Measurements from ENCODE around the gene TIMP2. TPM values are rescaled to one million over a fixed set of nuclear protein-coding genes. Genes with fewer than 3 reads are reported as not detected.
A peak's percentile ranks its signal among the peaks of the same experiment; 100 is the strongest.

The TIMP2 gene
- total RNA-seq, 4 donors from 2014 or later = 187 to 456 (median 339) TPM

DNA sequence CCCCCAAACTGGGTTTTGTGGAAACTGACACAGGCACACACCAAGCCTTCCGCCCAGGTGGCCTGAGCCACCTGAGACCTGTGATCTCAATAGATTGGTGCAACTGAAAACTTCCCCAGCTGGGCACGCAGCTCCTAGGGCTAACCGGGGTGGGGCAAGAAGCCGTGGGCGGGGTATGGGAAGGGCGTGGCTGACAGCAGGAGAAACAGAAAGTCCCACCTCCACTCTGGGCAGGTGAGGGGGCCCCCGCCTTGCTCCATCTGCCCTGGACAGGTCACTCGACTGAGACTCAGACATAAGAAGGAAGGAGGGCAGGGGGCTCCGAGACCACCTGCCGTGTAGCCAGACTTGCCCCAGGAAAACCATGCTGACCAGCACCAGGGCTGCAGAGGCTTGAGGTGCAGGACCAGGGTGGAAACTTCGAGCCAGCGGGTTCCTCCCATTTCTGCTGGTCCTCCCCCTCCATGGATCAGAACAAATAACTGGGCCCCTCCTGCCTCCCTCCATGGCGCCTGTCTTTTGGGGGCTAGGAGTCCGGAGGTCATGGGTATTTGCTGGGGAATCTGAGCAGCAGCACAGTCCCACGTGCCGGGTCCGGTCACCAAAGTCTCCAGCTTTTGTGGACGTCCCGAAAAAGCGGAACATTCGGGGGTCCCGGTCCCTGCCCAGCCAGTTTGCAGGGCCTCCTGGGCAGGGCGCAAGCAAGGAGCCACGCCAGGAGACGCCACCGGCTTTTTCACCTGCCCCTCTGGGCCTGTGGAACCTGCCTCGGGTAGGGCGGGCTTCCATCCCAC lies 1.3 kb downstream of the TIMP2 start:
- Histone ChIP-seq H3K4me3 (peak overlapping the region; percentile 67 to 98 (median 84)), H3K27ac (peak overlapping the region; percentile 82 to 100 (median 90)), H3K9me3 (no peaks in the 10 kb centered on the region), H3K36me3 (no peaks in the 10 kb centered on the region), H3K4me1 (peaks cover 0 to 70% (median 46%) of the 10 kb centered on the region in 4 donors), H3K27me3 (no peaks in the 10 kb centered on the region)
- TF ChIP-seq, protein P1, sequence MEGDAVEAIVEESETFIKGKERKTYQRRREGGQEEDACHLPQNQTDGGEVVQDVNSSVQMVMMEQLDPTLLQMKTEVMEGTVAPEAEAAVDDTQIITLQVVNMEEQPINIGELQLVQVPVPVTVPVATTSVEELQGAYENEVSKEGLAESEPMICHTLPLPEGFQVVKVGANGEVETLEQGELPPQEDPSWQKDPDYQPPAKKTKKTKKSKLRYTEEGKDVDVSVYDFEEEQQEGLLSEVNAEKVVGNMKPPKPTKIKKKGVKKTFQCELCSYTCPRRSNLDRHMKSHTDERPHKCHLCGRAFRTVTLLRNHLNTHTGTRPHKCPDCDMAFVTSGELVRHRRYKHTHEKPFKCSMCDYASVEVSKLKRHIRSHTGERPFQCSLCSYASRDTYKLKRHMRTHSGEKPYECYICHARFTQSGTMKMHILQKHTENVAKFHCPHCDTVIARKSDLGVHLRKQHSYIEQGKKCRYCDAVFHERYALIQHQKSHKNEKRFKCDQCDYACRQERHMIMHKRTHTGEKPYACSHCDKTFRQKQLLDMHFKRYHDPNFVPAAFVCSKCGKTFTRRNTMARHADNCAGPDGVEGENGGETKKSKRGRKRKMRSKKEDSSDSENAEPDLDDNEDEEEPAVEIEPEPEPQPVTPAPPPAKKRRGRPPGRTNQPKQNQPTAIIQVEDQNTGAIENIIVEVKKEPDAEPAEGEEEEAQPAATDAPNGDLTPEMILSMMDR (IDR thresholded peaks at IDR 0.05) = no peak
- TF ChIP-seq POLR2A (IDR thresholded peaks at IDR 0.05) = peak; percentile 18 to 20
- TF ChIP-seq EP300 (IDR thresholded peaks at IDR 0.05) = peak in 1 of 2 donors; percentile 28
- 3 to 4% methylated on average over 22 to 28 of the region's 28 CpGs for WGBS, 2 donors
- DNase-seq (ENCODE audit: low spot score in 2 of 2) = peak; percentile 55 to 60

DNA sequence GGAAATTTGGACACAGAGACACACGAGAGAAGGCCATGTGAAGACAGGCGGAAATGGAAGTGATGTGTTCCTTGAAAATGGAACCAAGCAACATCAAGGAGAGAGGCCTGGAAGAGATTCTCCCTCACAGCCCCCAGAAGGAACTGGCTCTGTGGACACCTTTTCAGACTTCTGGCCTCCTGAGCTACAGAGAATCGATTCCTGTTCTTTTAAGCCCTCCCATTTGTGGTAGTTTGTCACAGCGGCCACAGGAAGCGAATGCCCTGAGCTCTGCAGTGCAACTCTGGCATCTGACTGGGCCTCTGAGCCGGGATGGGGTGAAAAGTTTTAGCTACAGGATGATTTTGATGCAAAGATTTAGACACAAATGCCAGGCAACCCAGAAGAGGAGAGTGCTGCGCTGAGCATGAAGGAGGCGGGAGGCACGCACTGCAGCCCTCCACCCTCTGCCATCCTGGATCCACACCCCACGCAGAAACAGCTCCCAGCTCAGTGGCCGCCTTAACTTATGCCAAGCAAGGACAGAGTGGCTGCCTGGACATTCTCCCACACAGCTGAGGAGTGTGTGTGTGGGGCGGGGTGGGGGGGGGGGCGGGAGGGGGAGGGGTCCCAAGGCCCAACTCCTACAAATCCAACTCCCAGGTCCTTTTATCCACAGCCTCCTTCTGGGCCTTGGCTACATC lies 2.2 kb downstream of the TIMP2 start:
- no peaks in the 10 kb centered on the region for H3K27me3 ChIP-seq
- H3K9me3 ChIP-seq = no peaks in the 10 kb centered on the region
- no peaks in the 10 kb centered on the region for H3K36me3 ChIP-seq
- DNase-seq (ENCODE audit: low spot score in 2 of 2) = no peak
- 41% methylated on average over 11 to 12 of the region's 13 CpGs for WGBS, 2 donors
- peaks cover 0 to 79% (median 55%) of the 10 kb centered on the region in 4 donors for H3K4me1 ChIP-seq
- H3K27ac ChIP-seq = peak overlapping the region; percentile 82 to 100 (median 90)
- peak overlapping the region; percentile 67 to 98 (median 84) for H3K4me3 ChIP-seq
- TF ChIP-seq EP300 (IDR thresholded peaks at IDR 0.05) = no peak
- TF ChIP-seq, protein P1 (IDR thresholded peaks at IDR 0.05) = no peak
- TF ChIP-seq POLR2A (IDR thresholded peaks at IDR 0.05) = no peak

DNA sequence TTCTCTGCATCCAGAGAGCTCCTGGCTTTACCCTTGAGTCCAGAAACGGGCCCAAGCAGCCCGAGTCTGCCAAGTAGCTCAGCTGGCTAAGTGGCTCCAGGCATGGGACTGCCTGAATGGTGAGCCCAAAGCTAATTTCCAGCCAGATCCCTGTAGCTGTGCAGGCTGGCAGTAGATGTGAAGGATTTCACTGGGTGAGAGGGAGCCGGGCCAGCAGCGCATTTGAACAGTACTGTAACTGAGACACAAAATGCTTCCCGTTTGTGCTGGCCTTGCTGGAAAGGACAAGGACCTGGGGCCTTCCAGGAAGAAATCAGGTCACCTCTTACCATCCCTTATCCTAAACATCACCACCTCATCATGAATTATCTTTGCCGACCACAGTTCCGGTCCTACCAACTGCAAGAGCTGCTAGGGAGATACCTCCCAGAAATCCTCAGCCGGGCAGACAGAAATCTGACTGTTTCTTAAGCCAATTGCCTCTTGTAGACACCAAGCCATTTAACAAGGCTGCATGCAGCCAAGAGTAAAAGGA lies 3.7 kb downstream of the TIMP2 start:
- WGBS, 2 donors = 14 to 18% methylated on average over 8 of the region's 8 CpGs

DNA sequence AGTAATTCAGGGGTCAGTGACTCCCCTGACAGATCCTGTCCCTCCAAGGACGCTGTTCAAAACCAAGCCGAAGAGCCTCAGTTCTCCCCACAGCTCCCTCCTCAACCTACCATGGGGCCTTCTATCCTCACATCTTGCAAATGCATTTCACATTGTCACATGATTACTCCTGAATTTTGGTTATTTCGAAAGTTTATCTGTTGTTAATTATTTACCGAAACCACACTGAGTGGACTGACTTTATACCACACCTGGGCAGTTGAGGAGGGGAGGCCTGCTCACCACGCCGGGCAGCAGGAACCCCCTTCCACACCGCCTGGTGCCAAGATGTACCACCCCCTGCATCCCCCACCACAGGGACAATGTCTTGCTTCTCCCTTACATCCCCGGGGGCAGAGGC lies 4.7 kb downstream of the TIMP2 start:
- TF ChIP-seq, protein P1 (IDR thresholded peaks at IDR 0.05) = no peak
- TF ChIP-seq EP300 (IDR thresholded peaks at IDR 0.05) = no peak
- TF ChIP-seq POLR2A (IDR thresholded peaks at IDR 0.05) = no peak
- peaks cover 0 to 85% (median 67%) of the 10 kb centered on the region in 4 donors for H3K4me1 ChIP-seq
- 34 to 53% methylated on average over 8 of the region's 8 CpGs for WGBS, 2 donors
- peak overlapping the region; percentile 82 to 100 (median 90) for H3K27ac ChIP-seq
- no peak for DNase-seq (ENCODE audit: low spot score in 2 of 2)
- H3K27me3 ChIP-seq = no peaks in the 10 kb centered on the region
- no peaks in the 10 kb centered on the region for H3K9me3 ChIP-seq
- peak overlapping the region in 1 of 4 donors; percentile 6 for H3K4me3 ChIP-seq
- H3K36me3 ChIP-seq = no peaks in the 10 kb centered on the region

More for the DNA sequence above, 3.7 kb downstream of the TIMP2 start:
- TF ChIP-seq, protein P1 (IDR thresholded peaks at IDR 0.05) = no peak
- TF ChIP-seq POLR2A (IDR thresholded peaks at IDR 0.05) (no peak), EP300 (IDR thresholded peaks at IDR 0.05) (peak in 1 of 2 donors; percentile 2)
- no peaks in the 10 kb centered on the region for H3K9me3 ChIP-seq
- H3K4me1 ChIP-seq = peaks cover 0 to 81% (median 62%) of the 10 kb centered on the region in 4 donors
- H3K4me3 ChIP-seq = peak overlapping the region in 2 of 4 donors; percentile 20 to 98
- DNase-seq (ENCODE audit: low spot score in 2 of 2) = no peak
- peak overlapping the region; percentile 82 to 100 (median 90) for H3K27ac ChIP-seq
- H3K36me3 ChIP-seq = no peaks in the 10 kb centered on the region
- no peaks in the 10 kb centered on the region for H3K27me3 ChIP-seq

Measured in tibial nerve (tissue), 4 donors.